Activated CD8-positive, alpha-beta memory T cell treated with anti-CD3 and anti-CD28 coated beads, Interleukin-2, amount 50 U/mL, for 24 hours (primary cell): ENCODE data around the gene KIF20A.
"Not testable (repeated sequence)": the region's sequence is repeated elsewhere in the genome, so short reads cannot be mapped to it uniquely, and the experiment has no call there.

Source experiments
- DNase-seq: peaks from one replicate; pipeline ENCODE4 v3.0.0-alpha.2; 2020; ENCODE audit errors: extremely low read depth

The KIF20A gene

GRCh38 chr5:138186002-138186447 is 7.1 kb downstream of the KIF20A start:
- DNase-seq = no peak

GRCh38 chr5:138188626-138189025 is 9.7 kb downstream of the KIF20A start:
- no peak for DNase-seq

- no peak for DNase-seq
Observed at GRCh38 chr5:138192826-138193225, 13.9 kb downstream of the KIF20A start.

DNA sequence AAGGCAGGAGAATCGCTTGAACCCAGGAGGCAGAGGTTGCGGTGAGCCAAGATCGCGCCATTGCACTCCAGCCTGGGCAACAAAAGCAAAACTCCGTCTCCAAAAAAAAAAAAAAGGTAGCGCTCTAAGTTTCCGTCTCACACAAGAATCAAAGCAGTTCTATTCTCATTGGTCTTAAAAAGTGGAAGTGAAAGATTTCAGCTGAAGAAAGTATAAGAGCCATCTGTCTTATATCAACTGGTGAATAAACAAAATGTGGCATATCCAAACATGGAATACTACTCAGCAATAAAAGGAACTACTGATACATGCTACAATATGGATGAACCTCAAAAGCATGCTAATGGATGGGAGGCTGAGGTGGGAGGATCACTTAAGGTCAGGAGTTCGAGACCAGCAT is 14.9 kb downstream of the KIF20A start:
- DNase-seq = not testable (repeated sequence)

DNA sequence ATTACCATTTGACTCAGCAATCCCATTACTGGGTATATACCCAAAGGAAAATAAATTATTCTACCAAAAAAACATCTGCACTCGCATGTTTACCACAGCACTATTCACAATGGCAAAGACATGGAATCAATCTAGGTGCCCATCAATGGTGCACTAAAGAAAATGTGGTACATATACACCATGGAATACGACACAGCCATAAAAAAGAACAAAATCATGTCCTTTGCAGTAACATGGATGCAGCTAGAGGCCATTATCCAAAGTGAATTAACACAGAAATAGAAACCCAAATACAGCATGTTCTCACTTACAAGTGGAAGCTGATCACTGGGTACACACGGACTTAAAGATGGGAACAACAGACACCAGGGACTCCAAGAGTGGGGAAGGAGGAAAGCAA is 32.1 kb downstream of the KIF20A start:
- DNase-seq = no peak

- DNase-seq = no peak
Observed at GRCh38 chr5:138212828-138213160, 33.9 kb downstream of the KIF20A start.

- peak; percentile 84 for DNase-seq
Observed at GRCh38 chr5:138213161-138214029, 34.5 kb downstream of the KIF20A start, which contains the start of gene CDC23. Gene CDC23, minus strand, starts transcription at chr5:138213323. Its CDS starts 11 bp downstream, at chr5:138213312.

DNA sequence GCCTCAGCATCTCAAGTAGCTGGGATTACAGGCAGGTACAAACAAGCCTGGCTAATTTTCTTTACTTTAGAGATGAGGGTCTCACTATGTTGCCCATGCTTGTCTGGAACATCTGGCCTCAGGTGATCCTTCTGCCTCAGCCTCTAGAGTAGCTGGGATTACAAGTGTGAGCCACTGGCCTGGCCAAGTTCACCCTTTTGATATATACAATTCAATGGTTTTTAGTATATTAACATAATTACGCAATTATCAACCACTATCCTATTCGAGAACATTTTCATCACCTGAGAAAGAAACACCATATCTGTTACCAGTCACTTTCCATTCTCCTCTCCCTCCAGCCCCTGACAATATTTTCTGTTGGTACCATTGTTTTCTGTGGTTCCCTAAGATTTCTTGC is 37.9 kb downstream of the KIF20A start:
- DNase-seq = no peak

GRCh38 chr5:138223532-138223931 is 44.6 kb downstream of the KIF20A start:
- no peak for DNase-seq

DNA sequence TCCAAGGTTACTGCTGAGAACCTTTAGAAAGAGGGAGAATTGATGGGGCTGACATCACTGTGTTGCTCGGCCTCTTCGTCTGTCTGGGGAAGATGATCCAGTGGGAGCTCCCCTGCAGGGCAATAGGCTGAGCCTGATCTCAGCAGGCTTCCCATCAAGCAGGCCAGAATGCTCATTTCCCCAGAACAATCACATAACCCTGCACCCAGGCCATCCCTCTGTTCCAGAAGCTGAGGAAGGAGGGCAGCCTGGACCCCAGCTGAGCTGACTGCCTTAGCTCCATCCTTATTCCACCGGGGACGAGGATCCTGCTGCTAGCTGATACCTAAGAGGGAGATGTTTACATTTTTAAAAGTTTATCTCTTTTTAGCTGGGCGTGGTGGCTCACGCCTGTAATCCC is 45.8 kb downstream of the KIF20A start:
- no peak for DNase-seq

GRCh38 chr5:138226910-138227309 is 48.0 kb downstream of the KIF20A start:
- no peak for DNase-seq

- no peak for DNase-seq
Observed at GRCh38 chr5:138229387-138229786, 50.5 kb downstream of the KIF20A start.

DNA sequence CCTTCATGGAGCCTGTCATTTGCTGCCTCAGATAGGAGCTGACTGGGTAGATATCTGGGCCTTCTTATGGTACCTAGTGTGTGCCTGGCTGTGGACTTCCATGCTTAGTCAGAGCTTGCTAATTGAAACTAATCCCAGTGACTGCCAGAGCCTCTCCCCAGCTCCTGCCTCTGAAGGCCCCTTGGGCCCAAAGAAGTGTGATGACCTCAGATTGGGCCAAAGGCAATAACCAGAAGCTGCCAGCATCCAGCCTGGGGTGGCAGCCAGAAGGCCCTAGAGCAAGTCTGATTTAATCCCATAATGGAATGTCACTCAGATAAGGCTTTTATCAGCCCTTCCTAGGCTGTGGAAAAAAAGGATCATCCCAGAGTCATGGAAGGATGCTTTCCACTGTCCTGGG is 51.3 kb downstream of the KIF20A start:
- DNase-seq = no peak

DNA sequence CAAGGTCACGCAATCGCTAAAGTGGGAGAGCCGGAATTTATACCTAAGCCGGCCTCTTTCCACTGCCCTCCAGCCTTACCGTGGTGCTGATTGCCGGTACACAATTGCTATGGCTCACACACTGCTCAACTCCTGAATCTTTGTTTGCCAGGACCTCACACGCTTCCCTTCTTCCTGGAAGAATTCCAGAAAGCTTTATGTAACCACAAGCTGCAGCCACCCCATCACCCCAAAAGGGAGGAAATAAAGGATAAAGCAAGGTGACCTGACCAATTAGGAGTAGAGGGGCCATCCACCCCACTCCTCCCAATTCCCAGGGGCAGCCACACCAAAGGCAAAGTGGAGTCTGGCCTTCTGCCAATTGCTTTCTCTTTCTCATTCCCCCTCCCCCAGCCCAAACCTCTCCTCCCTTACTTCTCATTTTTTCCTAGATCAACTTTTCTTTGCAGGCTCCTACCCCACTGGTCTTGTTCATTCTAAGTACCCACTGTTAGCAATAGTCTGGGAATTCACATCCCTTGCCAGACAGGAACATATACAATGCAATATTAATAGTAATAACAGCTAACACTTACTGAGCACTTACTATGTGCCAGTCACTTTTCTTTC is 52.2 kb downstream of the KIF20A start:
- DNase-seq = no peak

DNA sequence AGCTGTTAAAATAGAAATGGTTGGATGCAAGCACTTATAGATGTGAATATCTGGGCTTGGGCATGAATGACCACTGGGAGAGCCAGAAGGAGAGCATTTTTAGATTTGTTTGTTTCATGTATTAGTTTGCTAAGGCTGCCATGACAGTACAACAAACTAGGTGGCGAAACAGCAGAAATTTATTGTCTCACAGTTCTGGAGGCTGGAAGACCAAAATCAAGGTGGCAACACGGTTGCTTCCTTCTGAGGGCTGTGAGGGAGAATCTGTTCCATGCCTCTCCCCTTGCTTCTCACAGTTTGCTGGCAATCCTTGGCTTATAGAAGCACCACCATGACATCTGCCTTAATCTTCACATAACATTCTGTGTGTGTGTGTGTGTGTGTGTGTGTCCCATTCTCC is 54.4 kb downstream of the KIF20A start:
- DNase-seq = no peak

- no peak for DNase-seq
Observed at GRCh38 chr5:138234651-138235050, 55.7 kb downstream of the KIF20A start.
